IPS DF 6.9 (cell line): ENCODE measurements around the gene WWOX.

Experiments used
- DNase-seq: peaks from one replicate; pipeline ENCODE4 v3.0.0-alpha.2; 2013; ENCODE audit warnings: low read depth, low spot score
- H3K27ac ChIP-seq: one replicate; pipeline ENCODE4 v1.5.1; 2013; ENCODE audit warnings: low read length, control low read depth
- H3K27me3 ChIP-seq: 2 replicates; pipeline ENCODE4 v1.6.1; 2013; ENCODE audit warnings: mild to moderate bottlenecking, low read length; ENCODE audit not compliant: control insufficient read depth, insufficient read depth
- H3K36me3 ChIP-seq: 2 replicates; pipeline ENCODE4 v1.6.1; 2013; ENCODE audit warnings: low read length; ENCODE audit not compliant: control insufficient read depth, insufficient read depth
- H3K4me1 ChIP-seq: 2 replicates; pipeline ENCODE4 v1.6.1; 2013; ENCODE audit warnings: low read length; ENCODE audit not compliant: control insufficient read depth, insufficient read depth
- H3K4me3 ChIP-seq: 2 replicates; pipeline ENCODE4 v1.5.1; 2013; ENCODE audit warnings: mild to moderate bottlenecking, low read length
- H3K9me3 ChIP-seq: 2 replicates; pipeline ENCODE4 v1.6.1; 2013; ENCODE audit warnings: low read length, inconsistent platforms; ENCODE audit not compliant: control insufficient read depth, insufficient read depth
- WGBS: extraction: QIAGEN DNeasy Blood & Tissue Kit; methylation state at CpG from one replicate; pipeline ENCODE4 v1.1.7; 2013; ENCODE audit warnings: mixed read lengths, missing lambda C conversion rate; ENCODE audit not compliant: insufficient read length, insufficient coverage; 5-methylcytosine and 5-hydroxymethylcytosine counted together

Gene WWOX

GRCh38 chr16:78364556-78364880 lies 265.1 kb downstream of the WWOX start:
- Histone ChIP-seq H3K36me3 (no peaks in the 10 kb centered on the region), H3K27me3 (no peaks in the 10 kb centered on the region), H3K4me1 (no peaks in the 10 kb centered on the region), H3K27ac (no peak overlapping the region), H3K4me3 (no peak overlapping the region), H3K9me3 (no peaks in the 10 kb centered on the region)
- no CpG with 5 or more reads among the region's 3 CpGs for WGBS
- DNase-seq = no peak

GRCh38 chr16:78365366-78365765 lies 265.9 kb downstream of the WWOX start:
- Histone ChIP-seq H3K36me3 (no peaks in the 10 kb centered on the region), H3K27ac (no peak overlapping the region), H3K4me3 (no peak overlapping the region), H3K27me3 (no peaks in the 10 kb centered on the region), H3K4me1 (no peaks in the 10 kb centered on the region), H3K9me3 (no peaks in the 10 kb centered on the region)
- no peak for DNase-seq
- whole genome bisulfite sequencing = no CpG with 5 or more reads among the region's 2 CpGs

- no peak for DNase-seq
- no CpG with 5 or more reads among the region's 10 CpGs for WGBS
Measured at GRCh38 chr16:78368121-78369102, 269.0 kb downstream of the WWOX start.

GRCh38 chr16:78372277-78372676 lies 272.8 kb downstream of the WWOX start:
- Histone ChIP-seq H3K4me1 (peaks cover 2% of the 10 kb centered on the region; the same call in 1 of the 2 replicates), H3K27ac (no peak overlapping the region), H3K36me3 (no peaks in the 10 kb centered on the region), H3K9me3 (no peaks in the 10 kb centered on the region), H3K4me3 (no peak overlapping the region), H3K27me3 (no peaks in the 10 kb centered on the region)
- WGBS = no CpG with 5 or more reads among the region's 3 CpGs
- no peak for DNase-seq

More at GRCh38 chr16:78368121-78369102, 269.0 kb downstream of the WWOX start:
- Histone ChIP-seq H3K36me3 (no peaks in the 10 kb centered on the region), H3K4me1 (peaks cover 2% of the 10 kb centered on the region; the same call in 1 of the 2 replicates), H3K27me3 (no peaks in the 10 kb centered on the region), H3K9me3 (no peaks in the 10 kb centered on the region), H3K4me3 (no peak overlapping the region), H3K27ac (no peak overlapping the region)

GRCh38 chr16:78375055-78375679 lies 275.7 kb downstream of the WWOX start:
- H3K9me3 ChIP-seq = no peaks in the 10 kb centered on the region
- H3K4me1 ChIP-seq = peaks cover 2% of the 10 kb centered on the region; the same call in 1 of the 2 replicates
- 100% methylated on average over 4 of the region's 15 CpGs for WGBS
- H3K36me3 ChIP-seq = no peaks in the 10 kb centered on the region
- DNase-seq = no peak
- no peaks in the 10 kb centered on the region for H3K27me3 ChIP-seq
- no peak overlapping the region for H3K4me3 ChIP-seq
- H3K27ac ChIP-seq = no peak overlapping the region

GRCh38 chr16:78376452-78376851 lies 277.0 kb downstream of the WWOX start:
- H3K4me3 ChIP-seq = no peak overlapping the region
- H3K27ac ChIP-seq = no peak overlapping the region
- no peaks in the 10 kb centered on the region for H3K9me3 ChIP-seq
- no peaks in the 10 kb centered on the region for H3K36me3 ChIP-seq
- H3K27me3 ChIP-seq = no peaks in the 10 kb centered on the region
- no peak for DNase-seq
- peaks cover 2% of the 10 kb centered on the region; the same call in 1 of the 2 replicates for H3K4me1 ChIP-seq
- WGBS = no CpG with 5 or more reads among the region's 4 CpGs

- Histone ChIP-seq H3K27ac (no peak overlapping the region), H3K4me3 (no peak overlapping the region), H3K9me3 (no peaks in the 10 kb centered on the region), H3K27me3 (no peaks in the 10 kb centered on the region), H3K36me3 (no peaks in the 10 kb centered on the region), H3K4me1 (no peaks in the 10 kb centered on the region; the same call in 1 of the 2 replicates)
- DNase-seq = no peak
- WGBS = no CpG with 5 or more reads among the region's 4 CpGs
Measured at GRCh38 chr16:78377312-78377711, 277.9 kb downstream of the WWOX start.

- no peak for DNase-seq
- Histone ChIP-seq H3K9me3 (no peaks in the 10 kb centered on the region), H3K27me3 (no peaks in the 10 kb centered on the region), H3K4me3 (no peak overlapping the region), H3K36me3 (no peaks in the 10 kb centered on the region), H3K27ac (no peak overlapping the region), H3K4me1 (no peaks in the 10 kb centered on the region)
- no CpG with 5 or more reads among the region's 1 CpG for WGBS
Measured at GRCh38 chr16:78381060-78381459, 281.6 kb downstream of the WWOX start.

- no peaks in the 10 kb centered on the region for H3K9me3 ChIP-seq
- no peak overlapping the region for H3K4me3 ChIP-seq
- H3K4me1 ChIP-seq = no peaks in the 10 kb centered on the region
- no peaks in the 10 kb centered on the region for H3K36me3 ChIP-seq
- H3K27ac ChIP-seq = no peak overlapping the region
- DNase-seq = no peak
- WGBS = no CpG with 5 or more reads among the region's 2 CpGs
- H3K27me3 ChIP-seq = no peaks in the 10 kb centered on the region
Measured at GRCh38 chr16:78383118-78383517, 283.7 kb downstream of the WWOX start.

- Histone ChIP-seq H3K36me3 (no peaks in the 10 kb centered on the region), H3K4me1 (no peaks in the 10 kb centered on the region), H3K27me3 (no peaks in the 10 kb centered on the region), H3K9me3 (no peaks in the 10 kb centered on the region), H3K4me3 (no peak overlapping the region), H3K27ac (no peak overlapping the region)
- DNase-seq = no peak
- WGBS = no CpG with 5 or more reads among the region's 7 CpGs
Measured at GRCh38 chr16:78385086-78385805, 285.8 kb downstream of the WWOX start.
